IPS-18c (cell line): ENCODE measurements around the gene CADM1.

Experiments
- H3K4me3 ChIP-seq: 2 replicates; pipeline ENCODE4 v1.7.0; 2013; ENCODE audit warnings: low read depth, mild to moderate bottlenecking, low read length, moderate library complexity; ENCODE audit not compliant: insufficient read depth
- H3K9me3 ChIP-seq: one replicate; pipeline ENCODE4 v1.6.1; 2013; ENCODE audit warnings: mild to moderate bottlenecking, low read length, moderate library complexity; ENCODE audit not compliant: control insufficient read depth, insufficient read depth

Gene CADM1

DNA sequence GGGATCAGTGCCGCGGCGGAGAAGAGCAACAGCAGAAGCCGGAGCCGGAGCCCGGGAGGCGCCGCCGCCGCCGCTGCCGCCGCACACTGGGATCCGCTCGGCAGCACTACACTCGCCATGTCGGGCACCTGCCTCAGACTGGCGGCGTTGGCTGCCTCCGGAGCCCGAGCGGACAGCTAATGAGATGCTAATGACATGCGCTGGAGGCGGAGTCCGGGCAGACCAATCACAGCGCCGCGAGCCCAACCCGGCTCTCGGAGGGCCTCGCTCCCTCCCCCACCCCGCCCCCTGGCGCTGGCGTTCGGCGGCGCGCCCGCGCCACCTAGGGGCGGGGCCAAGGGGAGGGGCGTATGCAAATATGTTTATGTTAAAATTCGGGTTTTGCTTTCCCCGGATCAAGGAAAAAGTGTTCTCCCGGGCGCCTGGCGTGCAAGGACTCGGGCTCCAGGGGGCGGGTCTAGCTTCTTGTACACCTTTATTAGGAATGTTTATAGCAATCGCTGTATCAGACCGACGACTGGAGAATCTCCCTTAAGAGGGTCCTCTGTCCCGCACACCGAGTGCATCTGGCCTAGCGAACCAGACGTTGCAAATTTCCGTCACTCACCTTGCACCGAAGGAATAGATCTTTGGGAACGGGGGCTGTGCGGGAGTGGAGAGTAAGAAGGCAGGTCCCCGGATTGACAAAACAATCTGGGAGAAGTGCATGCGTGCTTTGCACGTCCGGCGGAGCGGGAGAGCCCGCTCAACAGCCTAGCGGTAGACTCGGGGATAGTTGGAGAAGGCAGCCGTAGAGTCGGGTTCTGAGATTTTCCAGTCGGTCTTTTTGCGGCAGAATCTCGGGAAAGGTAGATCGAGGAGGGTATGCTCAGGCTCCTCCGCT, at the start of gene CADM1:
CADM1 (minus strand) TSS at position 140 of the 883 bp plus-strand sequence.
- H3K4me3 ChIP-seq: peak within 1 kb of the TSS; percentile 74
- H3K9me3 ChIP-seq: no peaks in the 10 kb centered on the region

DNA sequence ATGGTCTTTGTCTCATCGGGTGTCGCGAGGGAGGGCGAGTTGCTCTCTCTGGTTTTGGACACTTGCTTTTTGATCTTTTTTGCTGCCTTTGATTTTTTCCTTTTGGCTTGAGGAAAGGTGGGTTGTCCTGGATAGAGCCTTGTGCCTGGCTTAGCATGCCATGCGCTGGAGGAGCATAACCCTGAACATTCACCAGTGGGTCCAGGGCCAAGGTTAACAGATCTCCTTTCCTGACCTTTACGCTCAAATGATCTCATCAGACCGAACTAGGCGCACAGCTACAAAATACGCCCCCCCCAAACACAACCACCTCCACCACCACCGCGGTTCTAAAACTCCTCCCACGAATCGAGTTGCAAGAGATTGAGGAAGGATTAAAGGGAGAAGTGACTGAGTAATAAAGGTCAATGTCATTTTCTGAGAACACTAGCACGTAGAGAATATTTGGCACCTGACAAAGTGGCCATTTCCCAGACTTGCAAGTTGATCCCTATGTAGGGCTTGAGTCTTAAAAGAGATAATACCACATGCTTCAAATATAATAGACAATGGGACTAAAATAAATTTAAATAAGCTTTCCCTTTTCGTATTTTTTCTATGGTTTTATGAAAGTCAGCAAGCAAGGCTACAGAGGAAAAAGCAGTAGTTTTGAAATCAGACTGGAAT, 48.7 kb upstream of the CADM1 start:
- Histone ChIP-seq H3K4me3 (no peak overlapping the region), H3K9me3 (no peaks in the 10 kb centered on the region)

DNA sequence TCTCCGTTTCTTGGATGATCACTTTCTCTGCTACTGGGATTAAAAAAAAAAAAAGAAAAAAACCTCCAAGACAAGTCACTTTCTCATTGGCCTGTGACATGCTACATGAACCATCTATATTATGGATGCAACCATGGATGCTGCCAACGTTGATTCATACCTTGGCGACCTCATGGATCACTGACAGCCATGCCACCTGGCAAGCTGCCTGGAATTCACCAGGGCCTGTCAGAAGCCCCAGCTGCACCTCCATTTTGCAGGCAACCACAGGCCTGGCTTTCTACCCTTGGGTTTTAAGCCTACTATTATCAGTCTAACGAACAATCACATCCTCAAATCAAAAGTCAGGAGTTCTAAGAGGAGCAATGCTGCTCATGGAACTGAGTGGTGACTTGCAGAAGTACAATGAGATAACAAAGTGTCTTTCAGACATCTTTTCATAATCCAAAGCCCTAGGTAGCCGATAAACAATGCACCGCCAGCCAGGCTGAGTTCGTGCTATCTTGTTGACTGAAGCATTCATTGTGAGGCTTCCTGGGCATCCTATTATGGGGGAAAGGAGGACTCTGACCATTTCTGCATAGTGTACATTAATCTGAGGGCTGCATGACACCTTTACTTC, 48.0 kb upstream of the CADM1 start:
- no peaks in the 10 kb centered on the region for H3K9me3 ChIP-seq
- no peak overlapping the region for H3K4me3 ChIP-seq

DNA sequence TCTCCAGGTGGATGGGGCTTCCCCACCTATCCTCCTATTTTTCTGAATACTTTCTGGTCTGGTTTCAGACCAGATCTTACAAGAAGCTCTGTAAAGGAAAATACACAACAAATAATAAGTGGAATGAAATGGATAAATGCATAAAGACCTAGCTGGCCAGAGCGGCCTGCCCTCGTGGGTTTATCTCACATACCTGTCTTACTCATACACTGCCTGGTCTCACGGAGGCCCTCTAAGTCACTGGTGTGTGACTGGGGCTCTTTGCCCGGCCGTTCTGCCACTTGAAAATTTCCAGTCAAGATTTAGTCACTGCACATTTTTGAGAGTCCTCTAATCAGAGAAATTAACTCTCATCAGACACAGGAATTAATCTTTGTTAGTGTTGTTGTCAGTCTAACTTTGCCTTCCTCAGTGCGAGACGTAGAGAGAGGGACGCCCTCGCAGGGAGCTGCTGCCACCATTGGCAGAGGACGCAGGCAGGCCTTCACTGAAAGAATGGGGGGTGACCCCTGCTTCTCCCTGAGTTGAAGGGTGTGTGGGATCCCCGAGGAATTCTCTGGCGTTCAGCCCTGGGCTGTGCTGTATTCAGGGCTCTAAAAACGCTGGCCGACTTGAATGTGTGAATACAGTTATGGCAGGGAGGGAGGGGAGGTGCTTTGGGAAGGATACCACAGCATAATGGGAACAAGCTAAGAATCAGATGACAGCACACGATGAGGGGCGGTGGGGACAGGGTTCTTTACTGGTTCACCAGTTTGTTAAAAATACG, 46.3 kb upstream of the CADM1 start:
- Histone ChIP-seq H3K4me3 (no peak overlapping the region), H3K9me3 (no peaks in the 10 kb centered on the region)

DNA sequence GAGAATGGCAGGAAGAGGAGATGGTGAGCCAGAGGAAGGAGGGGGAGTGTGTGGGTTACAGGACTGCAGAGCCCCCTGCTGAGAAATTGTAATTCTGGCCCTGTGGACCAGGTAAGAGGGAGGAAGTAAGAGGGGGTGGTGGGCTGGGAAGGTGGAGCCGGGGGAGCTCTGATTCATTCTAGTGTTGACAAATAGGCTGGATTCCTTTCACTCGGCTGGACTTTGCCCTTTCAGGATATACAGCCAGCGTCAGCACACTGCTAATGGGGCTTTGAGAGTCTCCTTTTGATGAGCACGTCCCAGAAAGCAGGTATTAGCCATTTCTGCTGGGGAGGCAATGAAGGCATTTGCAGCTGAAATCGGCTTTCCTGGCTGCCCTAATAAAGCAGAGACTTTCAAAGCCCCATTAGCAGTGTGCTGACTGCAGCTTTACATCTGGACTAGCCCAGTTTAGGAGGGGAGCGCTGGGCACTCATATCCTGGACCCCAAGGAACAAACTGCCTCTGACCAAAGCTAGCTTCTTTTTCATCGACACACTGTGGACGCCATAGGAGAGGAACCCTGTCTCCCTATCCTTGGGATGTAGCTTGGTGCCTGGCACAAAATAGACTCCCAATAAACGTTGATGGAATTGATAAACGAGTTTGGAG, 44.8 kb upstream of the CADM1 start:
- H3K4me3 ChIP-seq: no peak overlapping the region
- H3K9me3 ChIP-seq: no peaks in the 10 kb centered on the region

DNA sequence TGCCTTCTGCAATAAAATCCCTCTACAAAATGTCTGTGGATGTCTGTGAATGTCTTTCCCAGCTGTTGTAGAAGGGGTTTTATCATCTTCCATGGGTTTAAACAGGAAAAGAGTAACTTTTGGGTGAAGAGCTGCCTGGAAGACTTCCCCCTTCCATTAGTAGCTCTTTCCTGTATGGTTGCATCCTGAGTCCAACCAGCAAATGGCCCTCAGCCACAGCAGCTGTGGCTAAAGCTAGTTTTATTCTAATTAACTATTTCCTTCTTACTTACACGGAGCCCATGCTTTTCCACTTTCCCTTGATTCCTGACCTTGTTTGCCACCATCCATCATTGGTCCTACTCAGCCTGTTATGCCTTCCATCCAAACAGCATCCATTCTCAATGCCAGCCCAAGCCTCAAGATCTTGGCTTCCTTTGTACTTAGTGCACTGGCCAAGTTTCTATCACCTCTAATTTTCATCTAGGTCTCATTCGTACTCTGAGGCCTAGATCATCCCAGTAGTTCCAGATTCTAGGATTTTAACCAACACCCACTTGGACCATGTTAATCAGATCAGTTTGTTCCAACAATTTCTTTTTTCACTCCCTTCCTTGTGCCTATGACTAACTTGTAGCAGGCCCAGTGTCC, 41.5 kb upstream of the CADM1 start:
- no peaks in the 10 kb centered on the region for H3K9me3 ChIP-seq
- no peak overlapping the region for H3K4me3 ChIP-seq

DNA sequence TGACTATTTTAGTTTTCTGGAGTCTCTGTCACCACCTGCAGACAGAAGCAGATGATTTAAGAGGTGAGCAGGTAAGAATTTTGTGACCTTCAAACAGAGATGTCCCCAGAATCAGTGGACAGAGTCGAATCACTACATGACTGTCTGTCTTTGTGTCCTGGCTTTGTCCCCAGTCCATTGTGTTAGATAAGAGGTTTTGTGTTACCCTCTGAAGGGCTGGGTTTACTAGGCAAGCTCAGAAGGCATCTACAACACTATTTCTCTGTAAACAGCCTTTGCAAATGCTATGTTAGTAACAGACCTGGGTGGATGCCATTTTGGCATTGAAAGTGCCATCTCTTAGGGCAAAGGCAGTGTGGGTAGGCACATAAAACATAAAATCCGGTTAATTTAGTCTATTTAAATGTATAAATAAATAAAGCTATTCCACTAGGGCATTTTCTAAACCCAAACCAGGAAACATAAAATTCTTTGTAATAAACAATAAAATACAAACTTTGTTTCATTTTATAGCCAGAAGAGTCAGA, 40.3 kb upstream of the CADM1 start:
- Histone ChIP-seq H3K9me3 (no peaks in the 10 kb centered on the region), H3K4me3 (no peak overlapping the region)

DNA sequence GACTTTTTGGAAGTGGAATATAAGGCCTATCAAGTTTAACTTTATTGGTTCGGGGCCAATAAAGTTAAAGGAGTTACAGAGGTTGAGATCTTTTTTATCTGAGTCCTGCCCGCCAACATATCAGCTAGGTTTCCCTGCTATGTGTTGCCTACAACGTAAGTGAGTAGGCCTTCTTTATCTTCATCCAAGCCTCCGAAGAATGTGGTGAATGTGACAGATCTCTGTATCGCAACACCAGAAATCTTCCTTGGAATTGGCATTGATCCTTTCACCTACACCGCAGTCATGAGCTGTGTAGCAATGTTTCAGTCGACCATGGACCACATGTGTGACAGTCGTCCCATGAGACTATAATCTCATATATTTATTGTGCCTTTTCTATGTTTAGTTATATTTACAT, 37.3 kb upstream of the CADM1 start:
- no peak overlapping the region for H3K4me3 ChIP-seq
- no peaks in the 10 kb centered on the region for H3K9me3 ChIP-seq

DNA sequence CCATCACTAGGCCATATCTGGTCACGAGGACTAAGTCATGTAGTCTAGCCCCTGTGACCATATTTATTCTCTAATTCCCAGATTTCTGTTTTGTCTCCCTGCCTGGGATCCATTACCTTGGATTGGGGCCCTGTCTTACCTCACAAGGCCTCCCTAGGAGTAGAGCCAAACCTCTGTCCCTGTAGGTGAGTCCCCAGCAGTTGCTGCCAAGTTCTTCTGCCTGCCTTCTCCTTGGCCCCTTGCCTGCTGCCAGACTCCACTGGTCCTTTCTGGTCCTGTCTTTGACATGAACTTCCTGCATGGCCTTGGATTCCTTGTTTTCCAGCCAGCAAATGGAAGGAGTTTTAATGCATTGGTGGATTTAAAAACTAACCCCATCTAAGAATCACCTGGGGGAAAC, 35.6 kb upstream of the CADM1 start:
- Histone ChIP-seq H3K9me3 (no peaks in the 10 kb centered on the region), H3K4me3 (no peak overlapping the region)

DNA sequence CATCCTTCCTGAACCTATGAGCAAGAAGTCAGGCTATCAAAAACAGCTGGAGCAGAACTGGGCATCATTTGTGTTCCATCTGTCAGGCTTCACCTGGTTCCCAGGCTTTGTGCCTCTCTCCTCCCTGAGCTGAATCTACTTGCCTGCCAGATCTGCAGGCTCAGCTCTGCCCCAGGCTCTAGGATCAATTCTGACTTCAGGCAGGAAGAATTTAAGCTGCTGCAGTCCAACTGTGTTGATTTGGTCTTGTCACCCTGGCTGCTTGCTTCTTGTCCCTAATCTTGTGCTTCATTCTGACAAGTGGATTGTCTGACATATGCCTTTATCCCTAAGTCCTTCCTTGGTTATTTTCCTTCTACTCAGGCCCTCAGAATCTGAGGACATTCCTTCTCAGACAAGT, 31.6 kb upstream of the CADM1 start:
- Histone ChIP-seq H3K4me3 (no peak overlapping the region), H3K9me3 (no peaks in the 10 kb centered on the region)

DNA sequence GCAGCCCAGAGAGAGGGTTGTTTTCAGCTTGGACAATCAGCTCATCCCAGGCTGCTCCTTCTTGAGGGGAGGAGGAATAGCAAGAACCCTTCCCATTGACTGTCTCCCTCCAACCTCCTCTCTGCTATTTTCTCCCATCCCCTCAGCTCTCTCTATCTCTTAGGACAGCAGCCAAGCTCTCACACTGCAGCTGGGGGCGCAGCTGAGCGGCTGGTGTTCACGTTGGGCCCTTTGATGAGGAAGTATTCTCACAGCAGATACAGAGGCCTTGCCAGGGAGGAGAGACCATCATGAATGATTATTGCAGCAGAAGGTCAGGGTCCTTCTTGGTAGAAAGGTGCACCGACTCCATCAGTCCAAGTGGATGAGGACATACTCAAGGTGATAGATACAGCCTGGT, 26.5 kb upstream of the CADM1 start:
- H3K9me3 ChIP-seq: no peaks in the 10 kb centered on the region
- no peak overlapping the region for H3K4me3 ChIP-seq

DNA sequence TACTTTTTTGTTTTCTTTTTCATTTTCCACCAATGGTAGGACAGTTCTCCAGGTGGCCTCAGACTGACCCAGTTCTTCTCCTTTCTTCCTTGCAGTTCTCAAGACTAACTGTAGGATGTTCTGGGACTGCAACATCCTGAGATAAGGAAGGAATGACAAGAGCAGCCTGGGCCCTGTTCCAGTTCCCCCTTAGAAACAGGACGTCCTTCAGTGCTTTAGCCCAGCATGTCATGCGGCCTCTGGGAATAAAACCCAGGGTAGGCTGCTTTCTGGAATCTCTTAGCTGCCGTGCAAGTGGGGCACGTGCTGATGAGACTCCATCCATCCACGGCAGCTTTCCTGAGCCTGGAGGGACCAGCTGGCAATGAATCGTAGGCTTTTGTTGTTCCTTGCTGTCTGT, 24.0 kb upstream of the CADM1 start:
- Histone ChIP-seq H3K4me3 (no peak overlapping the region), H3K9me3 (no peaks in the 10 kb centered on the region)

DNA sequence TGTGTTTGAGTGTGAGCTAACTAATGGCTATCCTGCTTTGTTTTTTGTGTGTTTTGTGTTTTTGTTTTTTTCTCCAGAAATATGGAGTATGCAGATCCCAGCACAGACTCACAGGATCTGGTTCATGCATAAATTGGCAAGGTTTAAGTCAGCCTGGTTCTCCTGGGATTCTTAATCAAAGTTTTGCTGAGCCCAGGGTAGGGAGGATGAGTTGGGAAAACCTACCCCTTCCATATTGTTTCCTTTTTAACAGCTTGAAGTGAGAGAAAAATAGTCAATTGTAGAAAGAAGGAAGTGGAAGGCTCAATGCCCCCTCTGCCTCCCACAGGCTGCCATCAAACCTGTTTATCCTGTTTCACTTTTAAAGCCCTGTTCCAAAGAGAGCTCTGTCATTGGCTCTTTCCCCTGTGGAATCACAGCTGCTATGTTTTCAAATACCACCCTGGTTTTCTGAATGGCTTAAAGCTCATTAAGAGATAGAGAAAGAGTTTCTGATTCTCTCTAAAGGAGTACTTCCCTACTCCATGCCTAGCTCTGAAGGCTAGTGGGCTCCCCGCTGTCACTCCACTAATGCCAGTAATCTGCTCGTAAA, 23.4 kb upstream of the CADM1 start:
- H3K4me3 ChIP-seq: no peak overlapping the region
- no peaks in the 10 kb centered on the region for H3K9me3 ChIP-seq

DNA sequence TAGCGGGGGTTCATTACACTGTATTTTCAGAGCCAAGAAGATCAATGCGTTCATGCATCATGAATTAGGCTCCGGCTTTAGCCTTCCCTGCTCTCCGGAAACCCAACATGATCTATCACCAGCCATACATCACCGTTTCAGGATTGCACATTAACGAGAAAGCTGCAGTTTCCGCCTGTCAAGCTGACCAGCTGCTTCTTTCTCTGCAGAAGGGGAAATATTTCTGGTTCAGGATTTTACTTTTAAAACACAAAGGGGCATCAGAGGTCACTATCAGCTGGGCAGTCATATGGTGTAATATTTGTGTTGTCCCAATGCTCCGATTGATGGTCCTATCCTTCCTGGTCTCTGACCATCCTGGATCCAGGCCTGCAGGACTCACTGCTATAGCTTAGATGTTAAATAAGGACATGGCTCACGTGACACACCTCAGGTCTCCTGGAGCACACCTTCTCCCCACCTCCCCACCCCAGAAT, 21.4 kb upstream of the CADM1 start:
- no peak overlapping the region for H3K4me3 ChIP-seq
- H3K9me3 ChIP-seq: no peaks in the 10 kb centered on the region

DNA sequence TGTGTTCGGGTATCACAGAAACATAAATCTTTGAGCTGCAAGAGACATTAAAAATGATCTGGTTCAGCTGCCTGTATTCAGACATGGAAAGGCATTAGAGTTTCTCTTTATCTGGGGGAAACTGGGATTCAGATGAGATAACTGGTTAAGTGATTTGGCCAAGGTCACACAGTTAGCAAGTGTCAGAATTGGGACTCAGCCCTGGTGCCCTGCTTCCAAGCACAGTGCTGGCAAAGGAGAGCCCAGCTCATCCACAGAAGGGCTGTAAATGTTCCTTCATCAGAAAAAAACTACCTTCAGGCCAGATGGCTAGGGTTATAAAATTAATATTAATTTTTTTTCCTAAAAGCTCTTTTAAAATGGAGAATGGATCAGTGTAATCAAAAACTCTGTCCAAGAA, 20.4 kb upstream of the CADM1 start:
- H3K9me3 ChIP-seq: no peaks in the 10 kb centered on the region
- no peak overlapping the region for H3K4me3 ChIP-seq
